ENCODE data around the gene TIMM29. TPM values are rescaled to one million over a fixed set of nuclear protein-coding genes. Genes with fewer than 3 reads are reported as not detected.

TIMM29 gene
- total and polyA plus RNA-seq, 8 donors = 7.8 to 11.6 (median 10.1) TPM

GRCh38 chr19:10975374-10976130, 46.9 kb downstream of the TIMM29 start:
- FAIRE-seq (no peak), DNase-seq (no peak), ATAC-seq (peak; percentile 26 to 65 (median 42))
- TF ChIP-seq CTCF (IDR thresholded peaks at IDR 0.05) = no peak
- H3K27ac ChIP-seq = no peak overlapping the region
- H3K36me3 ChIP-seq = no peaks in the 10 kb centered on the region
- WGBS, 2 donors = 73 to 76% methylated on average over 19 of the region's 19 CpGs
- no peaks in the 10 kb centered on the region for H3K9me3 ChIP-seq
- H3K4me3 ChIP-seq = no peak overlapping the region
- peaks cover 0 to 11% (median 5%) of the 10 kb centered on the region in 3 donors for H3K4me1 ChIP-seq
- H3K27me3 ChIP-seq = no peaks in the 10 kb centered on the region
- intact Hi-C loops (cut with DNase I) = no loop called here

- FAIRE-seq = no peak
- no peak for TF ChIP-seq CTCF (IDR thresholded peaks at IDR 0.05)
- Histone ChIP-seq H3K27me3 (no peaks in the 10 kb centered on the region), H3K9me3 (no peaks in the 10 kb centered on the region), H3K4me3 (no peak overlapping the region), H3K4me1 (peaks cover 0 to 11% (median 5%) of the 10 kb centered on the region in 3 donors), H3K36me3 (no peaks in the 10 kb centered on the region), H3K27ac (no peak overlapping the region)
- DNase-seq = no peak
- peak in 3 of 4 donors; percentile 6 to 24 (median 14) for ATAC-seq
- 81 to 83% methylated on average over 19 of the region's 19 CpGs for WGBS, 2 donors
- intact Hi-C loops (cut with DNase I) = no loop called here
Observed at GRCh38 chr19:10976131-10976892, 47.7 kb downstream of the TIMM29 start.

- Histone ChIP-seq H3K36me3 (no peaks in the 10 kb centered on the region), H3K9me3 (no peaks in the 10 kb centered on the region), H3K27me3 (no peaks in the 10 kb centered on the region), H3K27ac (no peak overlapping the region), H3K4me3 (no peak overlapping the region), H3K4me1 (peaks cover 0 to 11% (median 5%) of the 10 kb centered on the region in 3 donors)
- intact Hi-C loops (cut with DNase I) = no loop called here
- no peak for TF ChIP-seq CTCF (IDR thresholded peaks at IDR 0.05)
- no peak for ATAC-seq
- FAIRE-seq = no peak
- DNase-seq = no peak
- WGBS, 2 donors = 79 to 82% methylated on average over 5 of the region's 5 CpGs
Observed at GRCh38 chr19:10977742-10978092, 49.1 kb downstream of the TIMM29 start.

Other genes with a start within 250 kb of the TIMM29 start
- gene QTRT1, start 227.4 kb upstream of the TIMM29 start, total RNA-seq = 10 to 100 TPM; 42.5 to 70.7 (median 56.6) TPM
- 100 to 1,000 TPM; 410 to 432 TPM for gene QTRT1, start 227.4 kb upstream of the TIMM29 start, polyA plus RNA-seq
- gene DNM2, start 210.7 kb upstream of the TIMM29 start, total RNA-seq = 10 to 100 TPM; 52.5 to 94.8 (median 87.9) TPM
- gene DNM2, start 210.7 kb upstream of the TIMM29 start, polyA plus RNA-seq = 100 to 1,000 TPM in 1 of 2 donors, 10 to 100 TPM in 1; 88.6 to 115 TPM
- gene TMED1, start 92.6 kb upstream of the TIMM29 start, total RNA-seq = 10 to 100 TPM; 13.6 to 22.6 (median 18.7) TPM
- gene TMED1, start 92.6 kb upstream of the TIMM29 start, polyA plus RNA-seq = 10 to 100 TPM; 19.3 to 32.3 TPM
- under 1 TPM in 5 of 6 donors, not detected in 1; 0.47 to 1.00 (median 0.75) TPM for gene C19orf38, start 80.4 kb upstream of the TIMM29 start, total RNA-seq
- gene C19orf38, start 80.4 kb upstream of the TIMM29 start, polyA plus RNA-seq = under 1 TPM; 0.31 to 0.99 TPM
- 10 to 100 TPM; 13.0 to 24.7 (median 16.0) TPM for gene CARM1, start 57.3 kb upstream of the TIMM29 start, total RNA-seq
- 10 to 100 TPM; 16.6 to 21.1 TPM for gene CARM1, start 57.3 kb upstream of the TIMM29 start, polyA plus RNA-seq
- 10 to 100 TPM; 41.4 to 67.9 (median 47.3) TPM for gene YIPF2, start 172 bp upstream of the TIMM29 start, total RNA-seq
- 10 to 100 TPM; 58.0 to 66.0 TPM for gene YIPF2, start 172 bp upstream of the TIMM29 start, polyA plus RNA-seq
- 10 to 100 TPM; 28.7 to 53.0 (median 38.1) TPM for gene SMARCA4, start 32.2 kb downstream of the TIMM29 start, total RNA-seq
- 10 to 100 TPM; 69.4 to 77.8 TPM for gene SMARCA4, start 32.2 kb downstream of the TIMM29 start, polyA plus RNA-seq
- 10 to 100 TPM in 5 of 6 donors, 1 to 10 TPM in 1; 8.9 to 43.4 (median 26.5) TPM for gene LDLR, start 160.7 kb downstream of the TIMM29 start, total RNA-seq
- gene LDLR, start 160.7 kb downstream of the TIMM29 start, polyA plus RNA-seq = 10 to 100 TPM; 24.7 to 41.2 TPM
- gene SPC24, start 227.0 kb downstream of the TIMM29 start, total RNA-seq = 1 to 10 TPM in 1 of 6 donors, under 1 TPM in 5; 0.20 to 1.4 (median 0.55) TPM
- under 1 TPM; 0.47 to 0.72 TPM for gene SPC24, start 227.0 kb downstream of the TIMM29 start, polyA plus RNA-seq

All from pancreas (tissue), 10 donors.